Gastroesophageal sphincter (tissue), 3 donors: Measurements from ENCODE around the gene TP53BP2.

Experiments used
- EP300 ChIP-seq: sonication (generic); formaldehyde crosslinking; IDR thresholded peaks from one replicate; pipeline ENCODE4 v1.6.1; 2017; ENCODE audit warnings: antibody characterized with exemption, mild to moderate bottlenecking
- POLR2A ChIP-seq, 2 donors: fragments of 450-650 bp; IDR thresholded peaks; one replicate each; pipeline ENCODE4 v1.6.1; 2017; ENCODE audit warnings: antibody characterized with exemption in 2 of 2, mild to moderate bottlenecking in 2 of 2, moderate library complexity in 1 of 2
- POLR2AphosphoS5 ChIP-seq: sonication (generic); formaldehyde crosslinking; IDR thresholded peaks from one replicate; pipeline ENCODE4 v1.6.1; 2017; ENCODE audit warnings: antibody characterized with exemption
- TF ChIP-seq, protein P1 (sequence below), 4 experiments: fragments of 200-600 bp in 2 of 4; fragments of 450-650 bp in 2 of 4; sonication (generic) in 1 of 4; IDR thresholded peaks; one replicate each; pipeline ENCODE4 v1.5.1; 2017 to 2019; ENCODE audit warnings: antibody characterized with exemption in 4 of 4, mild to moderate bottlenecking in 2 of 4, moderate library complexity in 2 of 4

DNA sequence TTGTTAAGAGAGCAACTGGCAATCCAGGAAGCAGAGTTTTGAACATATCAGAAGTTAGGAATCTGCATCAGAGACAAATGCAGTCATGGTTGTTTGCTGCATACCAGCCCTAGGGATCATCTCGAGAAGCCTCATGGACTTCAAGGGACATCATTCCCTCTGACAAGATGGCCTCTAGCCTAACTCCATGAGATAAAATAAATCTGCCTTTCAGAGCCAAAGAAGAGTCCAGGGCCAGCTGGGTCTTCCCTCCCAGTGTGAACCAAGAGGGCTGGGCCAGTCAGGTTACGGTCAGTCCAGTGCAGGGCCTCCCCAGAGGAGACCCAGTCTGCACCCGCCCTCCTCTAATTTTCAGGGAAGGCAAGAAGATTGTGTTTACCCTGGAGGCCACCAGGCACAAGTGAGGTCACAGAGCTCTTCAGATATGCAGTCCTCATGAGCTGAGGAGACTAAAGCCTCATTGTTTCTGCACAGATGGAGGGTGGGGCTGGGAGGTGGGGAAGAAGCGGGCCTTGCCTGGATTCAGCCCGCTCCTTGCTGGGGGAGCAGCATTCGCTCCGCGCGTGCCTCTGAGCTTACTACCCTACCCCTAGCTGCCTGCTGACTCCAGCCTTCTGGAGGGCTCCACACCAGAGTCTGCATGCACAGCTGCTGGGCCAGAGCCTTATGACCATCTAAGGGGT is 80.6 kb downstream of the TP53BP2 start:
- TF ChIP-seq POLR2A (IDR thresholded peaks at IDR 0.05): no peak
- TF ChIP-seq, protein P1, sequence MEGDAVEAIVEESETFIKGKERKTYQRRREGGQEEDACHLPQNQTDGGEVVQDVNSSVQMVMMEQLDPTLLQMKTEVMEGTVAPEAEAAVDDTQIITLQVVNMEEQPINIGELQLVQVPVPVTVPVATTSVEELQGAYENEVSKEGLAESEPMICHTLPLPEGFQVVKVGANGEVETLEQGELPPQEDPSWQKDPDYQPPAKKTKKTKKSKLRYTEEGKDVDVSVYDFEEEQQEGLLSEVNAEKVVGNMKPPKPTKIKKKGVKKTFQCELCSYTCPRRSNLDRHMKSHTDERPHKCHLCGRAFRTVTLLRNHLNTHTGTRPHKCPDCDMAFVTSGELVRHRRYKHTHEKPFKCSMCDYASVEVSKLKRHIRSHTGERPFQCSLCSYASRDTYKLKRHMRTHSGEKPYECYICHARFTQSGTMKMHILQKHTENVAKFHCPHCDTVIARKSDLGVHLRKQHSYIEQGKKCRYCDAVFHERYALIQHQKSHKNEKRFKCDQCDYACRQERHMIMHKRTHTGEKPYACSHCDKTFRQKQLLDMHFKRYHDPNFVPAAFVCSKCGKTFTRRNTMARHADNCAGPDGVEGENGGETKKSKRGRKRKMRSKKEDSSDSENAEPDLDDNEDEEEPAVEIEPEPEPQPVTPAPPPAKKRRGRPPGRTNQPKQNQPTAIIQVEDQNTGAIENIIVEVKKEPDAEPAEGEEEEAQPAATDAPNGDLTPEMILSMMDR (IDR thresholded peaks at IDR 0.05): no peak
- TF ChIP-seq POLR2AphosphoS5: no peak
- TF ChIP-seq EP300: no peak
